Coronary artery (tissue), 2 donors: Measurements from ENCODE around the gene BST1.
A peak's percentile ranks its signal among the peaks of the same experiment; 100 is the strongest.

Experiments
- DNase-seq: peaks from one replicate; pipeline ENCODE4 v3.0.0-alpha.2; 2017; ENCODE audit warnings: low spot score
- H3K27ac ChIP-seq, 2 donors: fragments of 200-600 bp; sonication (generic); one replicate each; pipeline ENCODE4 v1.5.1; 2016 to 2019
- H3K4me3 ChIP-seq: fragments of 200-600 bp; sonication (generic); 2 replicates; pipeline ENCODE4 v1.5.1; 2016; ENCODE audit warnings: mild to moderate bottlenecking, moderate library complexity
- TF ChIP-seq, protein P1 (sequence below): fragments of 200-600 bp; sonication (generic); IDR thresholded peaks from one replicate; pipeline ENCODE4 v1.5.1; 2019; ENCODE audit warnings: antibody characterized with exemption

Gene BST1

DNA sequence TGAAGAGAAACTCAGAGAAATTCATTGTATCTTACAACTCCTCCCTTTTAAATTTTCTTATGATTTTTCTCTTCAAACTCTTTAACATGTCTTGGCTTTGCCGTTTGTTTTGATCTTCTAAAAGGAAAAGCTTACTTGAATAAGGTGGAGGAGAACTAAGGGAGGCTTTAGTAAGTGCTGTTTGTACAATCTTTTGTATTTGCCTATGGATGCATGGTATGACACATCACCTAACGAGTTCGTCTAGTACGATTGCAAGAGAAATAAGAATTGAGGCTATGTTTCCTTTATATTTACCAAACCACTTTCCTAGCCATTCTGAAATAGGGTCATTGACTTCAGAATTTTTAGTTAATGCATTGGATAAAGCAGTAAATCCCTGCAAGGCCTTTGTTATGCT is 8.4 kb upstream of the BST1 start:
- DNase-seq = no peak
- H3K27ac ChIP-seq = no peak overlapping the region
- TF ChIP-seq, protein P1, sequence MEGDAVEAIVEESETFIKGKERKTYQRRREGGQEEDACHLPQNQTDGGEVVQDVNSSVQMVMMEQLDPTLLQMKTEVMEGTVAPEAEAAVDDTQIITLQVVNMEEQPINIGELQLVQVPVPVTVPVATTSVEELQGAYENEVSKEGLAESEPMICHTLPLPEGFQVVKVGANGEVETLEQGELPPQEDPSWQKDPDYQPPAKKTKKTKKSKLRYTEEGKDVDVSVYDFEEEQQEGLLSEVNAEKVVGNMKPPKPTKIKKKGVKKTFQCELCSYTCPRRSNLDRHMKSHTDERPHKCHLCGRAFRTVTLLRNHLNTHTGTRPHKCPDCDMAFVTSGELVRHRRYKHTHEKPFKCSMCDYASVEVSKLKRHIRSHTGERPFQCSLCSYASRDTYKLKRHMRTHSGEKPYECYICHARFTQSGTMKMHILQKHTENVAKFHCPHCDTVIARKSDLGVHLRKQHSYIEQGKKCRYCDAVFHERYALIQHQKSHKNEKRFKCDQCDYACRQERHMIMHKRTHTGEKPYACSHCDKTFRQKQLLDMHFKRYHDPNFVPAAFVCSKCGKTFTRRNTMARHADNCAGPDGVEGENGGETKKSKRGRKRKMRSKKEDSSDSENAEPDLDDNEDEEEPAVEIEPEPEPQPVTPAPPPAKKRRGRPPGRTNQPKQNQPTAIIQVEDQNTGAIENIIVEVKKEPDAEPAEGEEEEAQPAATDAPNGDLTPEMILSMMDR = no peak
- H3K4me3 ChIP-seq = no peak overlapping the region

DNA sequence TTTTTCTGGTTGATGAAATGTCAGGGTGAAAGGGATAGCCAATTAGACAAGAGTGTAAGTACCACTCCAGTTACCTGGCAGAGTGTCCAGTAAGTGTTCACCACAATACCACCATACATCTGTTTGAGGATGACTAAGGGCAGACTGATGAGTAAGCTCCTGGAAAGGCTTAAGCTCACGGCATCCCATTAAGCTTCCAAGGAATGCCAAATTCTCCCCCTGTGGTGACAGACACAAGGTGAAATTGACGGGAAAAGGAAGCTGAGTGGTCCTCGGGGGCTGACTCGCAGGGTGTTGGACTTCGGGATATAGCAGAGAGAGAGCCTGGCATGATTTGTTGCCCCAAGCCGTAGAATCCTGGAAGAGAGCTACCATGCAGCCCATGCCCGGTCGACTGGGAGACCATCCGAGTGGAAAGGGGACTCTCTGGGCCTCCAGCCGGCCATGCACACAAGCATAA is 7.6 kb upstream of the BST1 start:
- Histone ChIP-seq H3K4me3 (no peak overlapping the region), H3K27ac (no peak overlapping the region)
- no peak for DNase-seq
- TF ChIP-seq, protein P1 = no peak

DNA sequence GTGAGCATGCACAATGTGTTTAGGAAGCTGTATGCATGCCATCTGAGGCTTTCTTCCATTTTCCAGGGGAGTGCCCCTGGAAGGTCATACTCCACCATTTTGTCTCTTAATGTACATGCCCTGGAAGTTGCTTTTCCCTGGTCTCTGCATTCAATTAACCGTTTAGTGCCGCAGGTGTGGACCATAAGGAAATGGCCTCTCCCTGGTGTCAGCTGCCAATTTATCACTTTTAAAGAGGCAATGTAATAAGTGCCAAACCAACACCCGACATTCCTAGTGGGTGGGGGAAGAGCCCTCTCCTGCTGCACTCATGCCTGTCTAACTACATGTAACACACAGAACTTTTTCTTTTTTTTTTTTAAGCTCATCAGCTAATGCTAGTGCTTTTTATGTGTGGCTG is 7.1 kb upstream of the BST1 start:
- Histone ChIP-seq H3K4me3 (no peak overlapping the region), H3K27ac (no peak overlapping the region)
- TF ChIP-seq, protein P1 = no peak
- DNase-seq = no peak

DNA sequence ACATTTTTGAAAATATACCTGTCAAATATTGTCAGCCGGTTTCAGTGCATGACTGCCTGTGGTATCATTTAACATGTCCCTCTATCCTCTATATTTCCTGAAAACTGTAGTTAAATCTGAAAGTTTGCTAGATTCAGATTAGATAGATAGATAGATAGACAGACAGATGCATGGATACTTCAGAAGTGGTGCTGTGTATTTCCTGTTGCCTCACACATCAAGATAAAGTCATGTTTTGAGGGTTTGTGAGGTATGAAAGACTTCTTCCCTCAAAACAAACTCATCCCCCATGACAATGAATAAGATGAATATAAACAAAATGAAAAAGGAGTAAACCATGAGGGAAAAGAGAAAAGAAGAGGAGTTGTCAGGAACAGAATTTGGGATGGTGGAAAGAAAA is 6.0 kb upstream of the BST1 start:
- no peak overlapping the region for H3K27ac ChIP-seq
- TF ChIP-seq, protein P1 = no peak
- DNase-seq = no peak
- H3K4me3 ChIP-seq = no peak overlapping the region

DNA sequence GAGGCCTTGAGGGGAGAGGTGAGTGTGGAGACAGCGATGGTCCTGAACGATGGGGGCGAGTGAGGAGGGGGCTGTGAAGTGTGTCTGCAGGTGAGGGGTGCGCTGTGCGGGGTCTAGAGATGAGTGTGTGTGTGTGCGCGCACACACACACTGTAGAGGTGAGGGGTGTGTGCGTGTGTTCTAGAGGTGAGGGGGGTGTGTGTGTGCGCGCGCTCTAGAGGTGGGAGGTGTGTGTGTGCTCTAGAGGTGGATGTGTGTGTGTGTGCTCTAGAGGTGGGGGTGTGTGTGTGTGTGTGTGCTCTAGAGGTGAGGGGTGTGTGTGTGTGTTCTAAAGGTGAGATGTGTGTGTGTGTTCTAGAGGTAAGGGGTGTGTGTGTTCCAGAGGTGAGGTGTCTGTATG is 574 bp downstream of the BST1 start:
- no peak for DNase-seq
- Histone ChIP-seq H3K27ac (peak overlapping the region in 1 of 2 donors; percentile 65), H3K4me3 (peak overlapping the region; percentile 82)
- TF ChIP-seq, protein P1 = no peak

DNA sequence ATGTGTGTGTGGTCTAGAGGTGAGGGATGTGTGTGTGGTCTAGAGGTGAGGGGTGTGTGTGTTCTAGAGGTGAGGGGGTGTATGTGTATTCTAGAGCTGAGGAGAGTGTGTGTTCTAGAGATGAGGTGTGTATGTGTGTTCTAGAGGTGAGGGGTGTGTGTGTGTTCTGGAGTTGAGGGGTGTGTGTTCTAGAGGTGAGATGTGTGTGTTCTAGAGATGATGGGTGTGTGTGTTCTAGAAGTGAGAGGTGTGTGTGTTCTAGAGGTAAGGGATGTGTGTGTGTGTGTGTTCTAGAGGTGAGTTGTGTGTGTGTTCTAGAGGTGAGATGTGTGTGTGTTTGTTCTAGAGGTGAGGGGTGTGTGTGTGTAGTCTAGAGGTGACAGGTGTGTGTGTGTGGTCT is 1.3 kb downstream of the BST1 start:
- no peak overlapping the region for H3K4me3 ChIP-seq
- TF ChIP-seq, protein P1 = no peak
- peak overlapping the region in 1 of 2 donors; percentile 65 for H3K27ac ChIP-seq
- DNase-seq = no peak

DNA sequence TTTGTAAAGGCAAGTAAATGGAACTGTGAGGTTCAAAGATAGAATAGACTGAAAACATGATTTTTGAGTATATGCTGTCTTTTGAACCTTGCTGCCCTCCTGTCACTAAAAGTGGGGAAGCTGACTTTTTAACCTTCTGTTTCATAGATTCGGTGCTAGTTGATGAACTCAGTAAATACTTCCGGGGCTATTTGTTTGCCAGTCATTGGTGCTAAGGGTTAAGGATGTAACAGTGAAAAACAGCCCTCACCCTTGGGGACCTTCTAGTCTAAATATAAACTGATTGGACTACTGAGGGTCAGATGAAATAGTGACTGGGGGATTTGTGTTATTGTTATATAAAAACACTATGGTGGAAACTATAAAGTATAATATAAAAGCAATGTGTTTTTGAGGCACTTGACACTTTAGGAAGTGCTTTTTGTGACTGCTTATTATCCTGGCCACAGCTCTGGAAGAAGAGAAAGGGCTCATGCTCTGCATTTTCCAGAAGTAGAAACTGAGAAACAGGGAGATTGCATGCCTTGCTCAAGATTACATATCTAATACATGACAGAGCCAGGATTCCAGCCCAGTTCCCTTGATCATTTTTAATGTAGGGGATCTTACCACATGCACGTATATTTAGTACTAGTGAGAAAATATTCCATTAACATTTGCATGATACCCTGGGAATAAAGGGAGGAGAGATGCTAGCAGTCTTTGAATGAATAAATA is 3.9 kb downstream of the BST1 start:
- TF ChIP-seq, protein P1 = no peak
- Histone ChIP-seq H3K27ac (peak overlapping the region in 1 of 2 donors; percentile 31), H3K4me3 (no peak overlapping the region)
- no peak for DNase-seq
